SK-N-SH (cell line): ENCODE measurements around the gene WASF3. TPM values are rescaled to one million over a fixed set of nuclear protein-coding genes. Genes with fewer than 3 reads are reported as not detected.

Source experiments
- CTCF ChIA-PET: fragments of 300-600, 350-600 bp; formaldehyde crosslinking; extraction: SDS; loops from one replicate; lab custom pipeline; 2021; lab: Yijun Ruan, JAX
- POLR2A ChIA-PET: fragments of 350-600 bp; sonication (Branson Sonifier 250); formaldehyde crosslinking; extraction: SDS; loops from one replicate; lab custom pipeline; 2020; ENCODE audit warnings: antibody characterized with exemption, inconsistent platforms; lab: Yijun Ruan, JAX
- DNase-seq: peaks from one replicate; pipeline ENCODE4 v3.0.0; 2012
- H2AFZ ChIP-seq: fragments of 200-600 bp; sonication (generic); 2 replicates; pipeline ENCODE4 v1.8.1; 2016; ENCODE audit warnings: antibody characterized with exemption, mild to moderate bottlenecking, low read depth
- H3F3A ChIP-seq: fragments of 200-600 bp; sonication (generic); replicated peaks from 2 replicates; pipeline ENCODE3; 2016; ENCODE audit warnings: antibody characterized with exemption, mild to moderate bottlenecking; ENCODE audit not compliant: insufficient read depth
- H3K27ac ChIP-seq, 2 experiments: fragments of 200-500 bp in 1 of 2; fragments of 200-600 bp in 1 of 2; sonication (Bioruptor generic) in 1 of 2; sonication (generic), shearing (Covaris generic) in 1 of 2; 2 replicates each; pipeline versions ENCODE4 v1.5.1 to v1.6.1; 2014 to 2016; ENCODE audit warnings: low read depth in 2 of 2, inconsistent platforms in 1 of 2, low read length in 1 of 2, mild to moderate bottlenecking in 1 of 2, mixed read lengths in 1 of 2
- H3K27me3 ChIP-seq: fragments of 200-600 bp; sonication (generic), shearing (Covaris generic); 2 replicates; pipeline ENCODE4 v1.6.1; 2016; ENCODE audit warnings: mixed run types; ENCODE audit not compliant: insufficient read depth
- H3K36me3 ChIP-seq, 2 experiments: fragments of 200-500 bp in 1 of 2; fragments of 200-600 bp in 1 of 2; sonication (Bioruptor generic) in 1 of 2; sonication (generic) in 1 of 2; replicated peaks in 1 of 2; 2 replicates each; pipeline versions ENCODE3 to v1.5.1; 2014 to 2016; ENCODE audit warnings: low read length in 1 of 2, mild to moderate bottlenecking in 1 of 2; ENCODE audit not compliant: insufficient read depth in 2 of 2, control insufficient read depth in 1 of 2
- H3K4me1 ChIP-seq, 2 experiments: fragments of 200-500 bp in 1 of 2; fragments of 200-600 bp in 1 of 2; sonication (Bioruptor generic) in 1 of 2; sonication (generic), shearing (Covaris generic) in 1 of 2; 2 replicates each; pipeline versions ENCODE4 v1.5.1 to v1.6.1; 2014 to 2016; ENCODE audit warnings: low read depth in 1 of 2, low read length in 1 of 2, mixed run types in 1 of 2; ENCODE audit not compliant: insufficient read depth in 2 of 2, control insufficient read depth in 1 of 2
- H3K4me2 ChIP-seq: fragments of 200-600 bp; sonication (generic), shearing (Covaris generic); 2 replicates; pipeline ENCODE4 v1.6.1; 2017; ENCODE audit warnings: mixed run types
- H3K4me3 ChIP-seq, 2 experiments: fragments of 200-500 bp in 1 of 2; fragments of 200-600 bp in 1 of 2; sonication (Bioruptor generic) in 1 of 2; sonication (generic), shearing (Covaris generic) in 1 of 2; 2 replicates each; pipeline versions ENCODE4 v1.5.1 to v1.8.1; 2014 to 2016; ENCODE audit warnings: low read depth in 2 of 2, inconsistent platforms in 1 of 2, low read length in 1 of 2, mild to moderate bottlenecking in 1 of 2, mixed read lengths in 1 of 2, moderate library complexity in 1 of 2
- H3K79me2 ChIP-seq: fragments of 200-600 bp; sonication (generic); 2 replicates; pipeline ENCODE4 v1.8.1; 2017; ENCODE audit warnings: mild to moderate bottlenecking; ENCODE audit not compliant: insufficient read depth
- H3K9ac ChIP-seq: fragments of 200-600 bp; sonication (generic); 2 replicates; pipeline ENCODE4 v1.6.1; 2017; ENCODE audit warnings: mixed run types
- H3K9me2 ChIP-seq: fragments of 200-600 bp; sonication (generic); 2 replicates; pipeline ENCODE4 v1.6.1; 2017; ENCODE audit warnings: mixed run types
- H3K9me3 ChIP-seq: fragments of 200-600 bp; sonication (generic); 2 replicates; pipeline ENCODE4 v1.6.1; 2017; ENCODE audit warnings: mixed run types, mild to moderate bottlenecking, moderate library complexity
- H4K20me1 ChIP-seq: fragments of 200-600 bp; sonication (generic); 2 replicates; pipeline ENCODE4 v1.6.1; 2017; ENCODE audit warnings: mild to moderate bottlenecking, mixed run types; ENCODE audit not compliant: insufficient read depth
- ELF1 ChIP-seq: IDR thresholded peaks from 2 replicates; pipeline ENCODE4 v1.4.0; 2012
- EZH2phosphoT487 ChIP-seq: fragments of 200-600 bp; sonication (generic); IDR thresholded peaks from 2 replicates; pipeline ENCODE4 v1.6.1; 2017; ENCODE audit warnings: low read depth, mixed run types, mild to moderate bottlenecking, antibody characterized with exemption, moderate library complexity, borderline replicate concordance
- FOSL2 ChIP-seq: IDR thresholded peaks from 2 replicates; pipeline ENCODE4 v1.4.0; 2012; ENCODE audit warnings: low read depth, mild to moderate bottlenecking, moderate library complexity, borderline replicate concordance
- FOXM1 ChIP-seq: IDR thresholded peaks from 2 replicates; pipeline ENCODE4 v1.4.0; 2012; ENCODE audit warnings: low read depth, mild to moderate bottlenecking
- GATA2 ChIP-seq: sonication (generic); formaldehyde crosslinking; IDR thresholded peaks from 2 replicates; pipeline ENCODE4 v1.5.0; 2020; ENCODE audit warnings: mild to moderate bottlenecking, missing genetic modification reagents
- JUND ChIP-seq: IDR thresholded peaks from 2 replicates; pipeline ENCODE4 v1.4.0; 2012
- RAD21 ChIP-seq: IDR thresholded peaks from 2 replicates; pipeline ENCODE4 v1.6.1; 2012; ENCODE audit warnings: mild to moderate bottlenecking, low read length
- RCOR1 ChIP-seq: fragments of 150-350 bp; IDR thresholded peaks from 2 replicates; pipeline ENCODE4 v1.6.1; 2017; ENCODE audit warnings: antibody characterized with exemption, low read length
- RFX5 ChIP-seq: IDR thresholded peaks from 2 replicates; pipeline ENCODE4 v1.6.1; 2012; ENCODE audit warnings: mild to moderate bottlenecking, improper control_type of control experiment, low read length
- RXRA ChIP-seq: IDR thresholded peaks from 2 replicates; pipeline ENCODE4 v1.4.0; 2012; ENCODE audit warnings: low read depth, mild to moderate bottlenecking, borderline replicate concordance
- SMC3 ChIP-seq: IDR thresholded peaks from 2 replicates; pipeline ENCODE4 v1.6.1; 2012; ENCODE audit warnings: low read depth, low read length, improper control_type of control experiment
- TCF12 ChIP-seq: IDR thresholded peaks from 2 replicates; pipeline ENCODE4 v1.4.0; 2012
- TEAD4 ChIP-seq: IDR thresholded peaks from 2 replicates; pipeline ENCODE4 v1.4.0; 2012; ENCODE audit warnings: mild to moderate bottlenecking, borderline replicate concordance; ENCODE audit not compliant: insufficient read depth
- WGBS: methylation state at CpG from one replicate; pipeline ENCODE4 v1.1.6; 2017; ENCODE audit warnings: low lambda C conversion rate; 5-methylcytosine and 5-hydroxymethylcytosine counted together
- polyA plus RNA-seq, 3 experiments: library from polyadenylated mRNA; depleted of rRNA; stranded (reverse); fragments of >200 nt; gene quantifications; 2 replicates each; pipeline ENCODE4 v1.2.3, GENCODE V29; 2012
- TF ChIP-seq, protein P1 (sequence below): fragments of 200-600 bp; sonication (generic); IDR thresholded peaks from 2 replicates; pipeline ENCODE4 v1.6.1; 2017; ENCODE audit warnings: antibody characterized with exemption, mild to moderate bottlenecking, moderate library complexity
- TF ChIP-seq, protein P2 (sequence below): IDR thresholded peaks from 2 replicates; pipeline ENCODE4; 2012
- TF ChIP-seq, protein P3 (sequence below): IDR thresholded peaks from 2 replicates; pipeline ENCODE4 v1.4.0; 2012; ENCODE audit warnings: low read depth, borderline replicate concordance

Gene WASF3
- polyA plus RNA-seq, 1 of the 3 experiments (the other 2 are of a cell fraction) = 10.4 TPM

DNA sequence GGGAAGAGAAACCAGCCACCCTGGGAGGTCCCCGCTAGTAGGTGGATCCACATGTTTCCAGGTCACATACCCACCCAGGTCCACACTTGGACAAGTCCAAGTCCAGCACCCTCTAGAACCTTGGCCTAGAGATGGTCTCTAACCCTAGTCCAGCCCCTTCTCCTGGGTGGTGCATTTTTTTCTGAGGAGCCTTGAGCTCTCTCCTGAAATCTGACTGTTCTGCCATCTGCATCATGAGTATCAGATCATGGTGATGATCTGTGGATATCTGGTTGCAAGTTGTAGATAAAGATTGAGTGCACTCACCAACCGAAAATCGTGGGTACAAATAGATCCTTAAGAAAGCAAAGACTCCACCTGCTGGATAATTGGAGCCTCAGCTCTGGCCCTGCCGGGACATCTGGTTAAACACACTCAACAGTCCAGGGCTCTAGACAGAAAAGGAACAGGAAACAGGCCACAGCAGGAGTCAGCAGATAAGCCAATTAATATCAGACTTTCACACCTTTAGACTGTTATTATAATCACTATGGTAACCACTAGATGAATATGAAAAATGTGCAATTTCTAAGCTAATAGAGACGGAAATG, 162.0 kb downstream of the WASF3 start:
- Histone ChIP-seq H3K27ac (no peak overlapping the region), H3K27me3 (no peaks in the 10 kb centered on the region; the same call in 1 of the 2 replicates), H3K9me3 (no peaks in the 10 kb centered on the region), H3F3A (no peaks in the 10 kb centered on the region), H3K4me2 (no peak overlapping the region), H3K79me2 (no peaks in the 10 kb centered on the region), H4K20me1 (no peaks in the 10 kb centered on the region), H3K36me3 (no peaks in the 10 kb centered on the region), H3K4me1 (no peaks in the 10 kb centered on the region; a peak in 1 of 4 replicates), H2AFZ (no peak overlapping the region), H3K9me2 (no peaks in the 10 kb centered on the region), H3K4me3 (no peak overlapping the region), H3K9ac (no peak overlapping the region)
- no peak for DNase-seq
- TF ChIP-seq, protein P1, sequence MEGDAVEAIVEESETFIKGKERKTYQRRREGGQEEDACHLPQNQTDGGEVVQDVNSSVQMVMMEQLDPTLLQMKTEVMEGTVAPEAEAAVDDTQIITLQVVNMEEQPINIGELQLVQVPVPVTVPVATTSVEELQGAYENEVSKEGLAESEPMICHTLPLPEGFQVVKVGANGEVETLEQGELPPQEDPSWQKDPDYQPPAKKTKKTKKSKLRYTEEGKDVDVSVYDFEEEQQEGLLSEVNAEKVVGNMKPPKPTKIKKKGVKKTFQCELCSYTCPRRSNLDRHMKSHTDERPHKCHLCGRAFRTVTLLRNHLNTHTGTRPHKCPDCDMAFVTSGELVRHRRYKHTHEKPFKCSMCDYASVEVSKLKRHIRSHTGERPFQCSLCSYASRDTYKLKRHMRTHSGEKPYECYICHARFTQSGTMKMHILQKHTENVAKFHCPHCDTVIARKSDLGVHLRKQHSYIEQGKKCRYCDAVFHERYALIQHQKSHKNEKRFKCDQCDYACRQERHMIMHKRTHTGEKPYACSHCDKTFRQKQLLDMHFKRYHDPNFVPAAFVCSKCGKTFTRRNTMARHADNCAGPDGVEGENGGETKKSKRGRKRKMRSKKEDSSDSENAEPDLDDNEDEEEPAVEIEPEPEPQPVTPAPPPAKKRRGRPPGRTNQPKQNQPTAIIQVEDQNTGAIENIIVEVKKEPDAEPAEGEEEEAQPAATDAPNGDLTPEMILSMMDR = peak; percentile 26; the same call in 1 of the 2 replicates
- no peak for TF ChIP-seq JUND
- 13% methylated on average over 5 of the region's 5 CpGs for WGBS
- CTCF ChIA-PET = interaction anchor here (0.7 to 5.6 kb wide), 14 partner anchors 9 to 1347 kb away, joined by 3 to 41 read pairs (median 4); partner anchors contain the start of gene GPR12
- POLR2A ChIA-PET = no interaction called here

DNA sequence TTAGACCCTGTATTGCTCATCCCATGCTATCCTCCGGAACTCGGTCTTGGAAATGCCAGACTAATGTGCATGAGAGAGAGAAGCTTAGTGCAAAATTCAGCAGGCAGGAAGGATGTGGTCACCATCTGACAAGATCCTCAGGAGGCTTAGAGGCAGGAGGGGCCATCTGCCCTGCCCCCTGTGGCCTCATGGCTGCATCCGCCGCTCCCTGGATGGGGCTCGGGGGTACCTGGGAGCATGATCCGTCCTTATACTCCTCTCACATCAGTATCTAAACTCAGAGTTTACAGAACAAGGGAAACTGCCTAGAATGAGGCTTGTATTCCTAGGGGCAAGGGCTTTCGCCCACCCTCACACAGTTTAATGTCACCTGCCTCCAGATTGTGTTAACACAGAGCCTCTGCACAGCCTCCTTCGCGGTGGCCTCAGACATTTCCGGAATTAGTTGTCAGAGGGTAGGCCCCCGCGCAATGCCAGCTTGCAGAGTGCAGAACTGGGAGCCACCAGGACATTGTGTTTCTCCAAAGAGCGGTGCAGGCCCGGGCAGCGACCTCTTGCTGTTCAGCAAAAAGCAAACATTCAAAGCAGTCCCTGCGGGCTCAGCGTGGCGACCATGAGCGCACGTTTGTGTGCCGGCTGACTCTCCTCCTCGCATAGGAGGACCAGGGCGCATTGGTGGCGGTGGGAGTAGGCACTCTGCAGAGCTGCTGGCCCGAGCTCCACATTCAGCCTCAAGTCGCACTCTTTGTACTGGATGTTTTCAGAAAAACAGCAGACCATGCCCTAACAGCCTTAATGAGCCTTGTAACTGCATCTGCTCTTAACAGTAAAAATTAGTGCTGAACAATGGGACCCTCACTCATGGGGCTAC, 164.0 kb downstream of the WASF3 start:
- Histone ChIP-seq H3K4me2 (no peak overlapping the region), H3F3A (no peaks in the 10 kb centered on the region), H2AFZ (no peak overlapping the region), H3K9me2 (no peaks in the 10 kb centered on the region), H3K27ac (no peak overlapping the region), H3K36me3 (no peaks in the 10 kb centered on the region), H3K4me1 (no peaks in the 10 kb centered on the region; a peak in 1 of 4 replicates), H3K27me3 (no peaks in the 10 kb centered on the region; the same call in 1 of the 2 replicates), H3K79me2 (no peaks in the 10 kb centered on the region), H4K20me1 (no peaks in the 10 kb centered on the region), H3K9me3 (no peaks in the 10 kb centered on the region), H3K9ac (no peak overlapping the region), H3K4me3 (no peak overlapping the region)
- 59% methylated on average over 17 of the region's 26 CpGs for WGBS
- no peak for DNase-seq
- CTCF ChIA-PET = interaction anchor here (4.8 to 5.6 kb wide), 2 partner anchors 14 to 151 kb away, joined by 32 to 41 read pairs; no protein-coding TSS in a partner anchor
- POLR2A ChIA-PET = no interaction called here
- TF ChIP-seq, protein P2, sequence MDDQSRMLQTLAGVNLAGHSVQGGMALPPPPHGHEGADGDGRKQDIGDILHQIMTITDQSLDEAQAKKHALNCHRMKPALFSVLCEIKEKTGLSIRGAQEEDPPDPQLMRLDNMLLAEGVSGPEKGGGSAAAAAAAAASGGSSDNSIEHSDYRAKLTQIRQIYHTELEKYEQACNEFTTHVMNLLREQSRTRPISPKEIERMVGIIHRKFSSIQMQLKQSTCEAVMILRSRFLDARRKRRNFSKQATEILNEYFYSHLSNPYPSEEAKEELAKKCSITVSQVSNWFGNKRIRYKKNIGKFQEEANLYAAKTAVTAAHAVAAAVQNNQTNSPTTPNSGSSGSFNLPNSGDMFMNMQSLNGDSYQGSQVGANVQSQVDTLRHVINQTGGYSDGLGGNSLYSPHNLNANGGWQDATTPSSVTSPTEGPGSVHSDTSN = no peak
- TF ChIP-seq ELF1 (no peak), RAD21 (no peak), EZH2phosphoT487 (no peak), SMC3 (no peak), RCOR1 (no peak), RFX5 (no peak), FOSL2 (no peak), GATA2 (CRISPR knock-in tag) (no peak), TCF12 (no peak), FOXM1 (no peak), TEAD4 (no peak), RXRA (no peak)
- TF ChIP-seq, protein P3, sequence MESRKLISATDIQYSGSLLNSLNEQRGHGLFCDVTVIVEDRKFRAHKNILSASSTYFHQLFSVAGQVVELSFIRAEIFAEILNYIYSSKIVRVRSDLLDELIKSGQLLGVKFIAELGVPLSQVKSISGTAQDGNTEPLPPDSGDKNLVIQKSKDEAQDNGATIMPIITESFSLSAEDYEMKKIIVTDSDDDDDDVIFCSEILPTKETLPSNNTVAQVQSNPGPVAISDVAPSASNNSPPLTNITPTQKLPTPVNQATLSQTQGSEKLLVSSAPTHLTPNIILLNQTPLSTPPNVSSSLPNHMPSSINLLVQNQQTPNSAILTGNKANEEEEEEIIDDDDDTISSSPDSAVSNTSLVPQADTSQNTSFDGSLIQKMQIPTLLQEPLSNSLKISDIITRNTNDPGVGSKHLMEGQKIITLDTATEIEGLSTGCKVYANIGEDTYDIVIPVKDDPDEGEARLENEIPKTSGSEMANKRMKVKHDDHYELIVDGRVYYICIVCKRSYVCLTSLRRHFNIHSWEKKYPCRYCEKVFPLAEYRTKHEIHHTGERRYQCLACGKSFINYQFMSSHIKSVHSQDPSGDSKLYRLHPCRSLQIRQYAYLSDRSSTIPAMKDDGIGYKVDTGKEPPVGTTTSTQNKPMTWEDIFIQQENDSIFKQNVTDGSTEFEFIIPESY = no peak
